GOT3 (cell line): ENCODE data around the gene SEPTIN3.

Experiments
- DNase-seq: peaks from one replicate; lab custom pipeline; 2025; ENCODE audit warnings: mixed read lengths; lab: John Stamatoyannopoulos, UW

Gene SEPTIN3

DNA sequence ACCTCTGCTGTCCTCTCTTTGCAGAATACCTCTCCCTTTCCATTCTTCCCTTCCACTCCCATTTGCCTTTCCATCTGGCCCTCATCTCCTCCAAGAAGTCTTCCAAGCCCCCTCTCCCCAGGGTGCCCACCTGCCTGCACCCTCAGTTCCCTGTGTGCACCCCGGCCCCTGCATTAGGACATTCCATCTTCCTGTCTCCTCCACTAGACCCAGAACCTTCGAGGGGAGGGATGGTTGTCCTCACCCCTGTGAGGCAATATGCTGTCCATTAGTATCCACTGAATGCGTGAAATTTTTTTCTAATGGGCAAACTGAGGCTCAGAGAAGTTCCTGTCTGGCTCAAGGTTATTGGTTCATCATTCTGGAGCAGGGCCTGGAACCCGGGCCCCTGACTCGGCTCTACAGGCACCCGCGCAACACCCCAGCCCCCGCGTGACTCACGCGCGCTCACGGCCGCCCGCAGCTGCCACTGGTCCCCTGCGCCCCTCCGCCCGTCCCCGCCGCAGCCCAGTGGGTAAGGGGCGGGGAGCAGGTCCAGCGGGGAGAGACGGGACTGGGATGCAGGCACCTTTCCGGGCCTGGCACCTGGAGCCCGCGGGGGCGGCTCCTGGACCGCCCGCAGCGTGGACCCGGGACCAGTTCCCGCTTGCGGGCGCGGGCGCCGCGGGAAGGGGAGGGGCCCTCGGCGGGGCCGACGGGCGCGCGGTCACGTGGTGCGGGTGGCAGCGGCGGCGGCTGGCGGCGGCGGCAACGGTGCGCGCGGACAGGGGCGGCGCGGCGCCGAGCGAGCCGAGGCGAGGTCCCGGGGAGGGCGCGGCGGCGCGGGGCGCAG lies 7.0 kb downstream of the SEPTIN3 start:
- no peak for DNase-seq

DNA sequence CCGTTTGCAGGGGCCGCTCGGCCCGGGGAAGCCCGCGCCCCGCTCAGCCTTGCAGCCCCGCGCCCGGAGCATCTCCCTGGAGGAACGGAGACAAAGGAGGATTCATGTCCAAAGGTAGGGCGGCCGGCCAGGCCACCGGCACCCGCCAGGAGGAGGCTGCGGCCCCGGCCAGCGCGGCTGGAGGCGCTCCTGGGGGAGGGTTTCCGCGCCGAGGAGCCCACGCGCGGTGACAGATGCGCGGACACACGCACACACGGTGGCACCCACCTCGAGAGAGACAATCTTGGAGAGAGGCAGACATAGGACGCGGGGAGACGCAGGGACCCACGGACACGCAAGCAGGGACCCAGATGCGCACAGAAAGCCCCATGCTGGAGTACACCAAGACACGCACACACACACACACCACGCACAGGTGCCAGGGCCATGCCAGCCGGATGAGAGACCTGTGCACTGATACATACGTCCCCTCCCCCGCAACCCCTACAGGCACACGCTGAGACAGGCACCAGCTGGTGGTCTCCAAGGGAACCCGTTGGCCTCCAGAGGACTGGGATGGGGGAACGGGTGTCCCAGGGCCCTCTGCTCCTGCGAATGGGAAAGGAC lies 7.8 kb downstream of the SEPTIN3 start:
- no peak for DNase-seq

DNA sequence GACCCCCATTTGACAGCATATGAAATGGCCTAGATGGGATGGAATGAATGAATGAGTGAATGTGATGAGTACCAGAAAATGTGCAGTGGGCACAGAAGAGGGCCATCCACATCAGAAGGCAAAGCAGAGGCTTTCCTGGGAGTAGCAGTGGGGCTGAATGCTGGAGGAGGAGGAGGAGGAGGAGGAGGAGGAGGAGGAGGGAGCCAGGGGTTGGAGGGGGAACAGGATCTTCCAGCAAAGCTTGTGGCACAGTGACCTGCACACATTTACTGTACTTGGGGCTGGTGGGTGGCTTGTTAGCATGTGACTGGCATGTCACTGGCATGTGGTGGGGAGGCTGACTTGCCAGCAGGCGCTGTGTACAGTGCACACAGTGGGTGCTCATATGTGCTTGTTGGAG lies 9.5 kb downstream of the SEPTIN3 start:
- DNase-seq = no peak

DNA sequence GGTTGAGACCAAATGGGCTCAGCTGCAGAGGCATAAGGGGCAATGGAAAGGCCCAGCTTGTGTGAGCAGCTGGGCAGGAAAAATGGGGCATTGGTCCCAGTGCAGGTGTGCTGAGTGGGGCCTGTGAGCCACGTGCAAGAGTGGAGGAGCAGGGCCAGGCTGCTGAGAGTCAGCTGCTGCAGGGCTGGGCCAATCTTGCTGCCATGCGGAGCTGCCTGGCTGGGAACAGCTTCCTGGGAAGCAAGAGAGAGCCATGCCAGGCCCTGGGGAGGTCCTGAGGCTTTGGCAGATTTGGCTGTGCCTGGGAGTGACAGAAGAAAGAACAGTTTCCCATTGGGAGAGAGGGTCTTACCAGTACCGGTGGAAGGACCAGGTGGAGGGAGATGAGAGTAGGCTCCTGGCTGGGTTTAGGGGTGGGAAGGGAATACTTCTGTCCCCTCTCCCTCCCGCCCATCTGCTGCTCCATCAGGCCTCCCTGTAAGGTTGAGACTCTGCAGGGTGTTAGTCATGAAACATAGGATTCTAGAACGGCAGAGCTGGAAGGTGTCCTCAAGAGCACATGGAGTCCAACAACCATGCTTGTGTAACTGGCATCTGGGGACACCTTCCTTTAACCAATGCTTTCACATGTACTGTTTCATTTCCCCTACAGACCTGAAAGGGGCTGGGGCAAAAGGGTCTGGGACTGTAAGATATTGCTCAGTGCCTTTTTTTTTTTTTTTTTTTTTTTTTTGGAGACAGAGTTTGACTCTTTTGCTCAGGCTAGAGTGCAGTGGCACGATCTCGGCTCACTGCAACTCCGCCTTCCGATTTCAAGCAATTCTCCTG lies 10.4 kb downstream of the SEPTIN3 start:
- no peak for DNase-seq

DNA sequence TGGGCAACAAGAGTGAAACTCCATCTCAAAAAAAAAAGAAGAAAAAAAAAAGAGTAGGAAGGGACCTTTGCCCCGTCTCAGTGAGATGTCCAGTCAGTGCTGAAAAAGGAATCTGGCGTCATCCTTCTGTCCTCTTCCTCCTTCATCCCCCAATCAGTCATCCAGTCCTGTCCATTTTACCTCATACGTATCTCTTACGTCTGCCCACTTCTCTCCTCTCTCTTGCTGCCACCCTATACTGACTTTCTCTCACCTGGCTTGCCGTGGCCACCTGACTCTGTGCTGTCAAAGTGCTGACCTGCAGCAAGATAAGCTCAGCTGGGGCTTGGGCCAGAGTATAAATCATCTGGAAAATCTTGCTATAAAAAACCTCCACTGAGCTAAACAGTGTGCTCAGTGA lies 13.6 kb downstream of the SEPTIN3 start:
- DNase-seq = no peak

DNA sequence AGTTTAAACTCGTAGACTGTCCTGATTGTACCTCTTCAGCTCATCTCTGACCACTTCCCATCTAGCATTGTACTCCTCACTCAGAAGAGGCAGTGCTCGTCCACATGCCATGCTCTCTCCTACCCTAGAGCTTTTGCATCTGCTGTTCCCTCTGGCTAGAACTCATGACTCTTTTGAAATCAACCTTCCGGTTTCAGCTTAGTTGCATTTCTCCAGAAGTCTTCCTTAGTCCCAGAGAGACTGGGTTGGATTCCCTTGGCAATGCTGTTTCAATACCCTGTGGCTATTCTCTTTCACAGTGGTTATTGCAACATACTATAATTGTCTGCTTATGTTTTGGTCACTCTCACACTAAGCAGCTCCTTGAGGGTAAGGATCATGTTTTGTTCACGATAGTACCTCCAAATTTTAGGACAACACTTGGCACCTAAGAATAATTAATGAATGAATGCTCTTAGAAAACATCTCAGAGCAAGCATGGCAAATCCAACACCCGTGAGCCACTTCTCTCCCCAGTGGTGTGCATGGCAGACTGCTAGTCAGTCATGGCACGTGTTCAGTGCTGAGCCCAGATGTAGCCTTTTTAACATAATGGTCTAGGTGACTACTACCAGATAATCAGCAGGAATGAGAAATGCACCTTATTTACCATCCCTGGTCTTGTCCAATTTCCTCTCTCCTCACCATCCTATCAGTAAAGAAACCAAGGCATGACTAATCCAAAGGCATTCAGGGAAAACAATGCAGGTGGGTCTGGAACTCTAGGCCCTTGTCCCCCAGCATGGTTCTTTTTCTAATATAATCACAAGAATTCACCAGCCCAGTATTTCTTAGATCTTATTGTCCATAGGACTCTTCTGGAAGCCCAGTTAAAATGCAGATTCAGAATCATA lies 14.5 kb downstream of the SEPTIN3 start:
- DNase-seq = no peak

DNA sequence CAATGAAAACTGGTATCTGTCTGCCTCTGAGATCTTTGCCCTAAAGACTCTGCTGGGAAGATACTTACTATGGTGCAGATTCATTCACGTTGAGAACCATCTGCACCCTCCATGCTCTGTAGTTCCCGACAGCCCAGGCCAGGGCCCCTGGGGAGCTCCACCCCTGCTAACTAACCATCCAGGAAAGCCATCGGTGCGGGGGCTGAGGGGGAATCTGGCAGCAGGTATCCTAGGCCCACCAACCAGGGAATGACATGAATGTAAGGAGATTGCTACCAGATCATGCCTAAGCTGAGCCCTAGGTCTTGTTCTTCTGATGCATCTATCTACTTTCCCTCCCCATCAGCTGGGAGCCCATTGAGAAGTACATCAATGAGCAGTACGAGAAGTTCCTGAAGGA lies 18.0 kb downstream of the SEPTIN3 start:
- DNase-seq = no peak

DNA sequence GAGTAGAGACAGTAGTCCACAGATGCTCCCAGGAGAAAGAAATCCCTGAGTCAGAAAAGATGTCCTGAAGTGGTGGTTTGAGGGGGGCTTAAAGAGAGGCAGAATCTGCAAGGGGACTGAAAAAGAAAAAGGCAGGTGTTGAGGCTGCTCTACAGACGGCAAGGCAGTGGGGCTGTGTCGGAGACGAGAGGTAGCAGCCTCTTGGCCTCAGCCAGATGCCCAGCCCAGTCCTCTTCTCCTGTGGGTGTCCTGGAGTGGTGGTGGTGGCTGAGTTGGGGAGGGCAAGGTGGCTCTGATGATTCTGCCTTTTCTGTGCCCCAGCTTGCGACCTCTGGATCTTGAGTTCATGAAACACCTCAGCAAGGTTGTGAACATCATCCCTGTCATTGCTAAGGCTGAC lies 20.0 kb downstream of the SEPTIN3 start:
- DNase-seq = no peak

DNA sequence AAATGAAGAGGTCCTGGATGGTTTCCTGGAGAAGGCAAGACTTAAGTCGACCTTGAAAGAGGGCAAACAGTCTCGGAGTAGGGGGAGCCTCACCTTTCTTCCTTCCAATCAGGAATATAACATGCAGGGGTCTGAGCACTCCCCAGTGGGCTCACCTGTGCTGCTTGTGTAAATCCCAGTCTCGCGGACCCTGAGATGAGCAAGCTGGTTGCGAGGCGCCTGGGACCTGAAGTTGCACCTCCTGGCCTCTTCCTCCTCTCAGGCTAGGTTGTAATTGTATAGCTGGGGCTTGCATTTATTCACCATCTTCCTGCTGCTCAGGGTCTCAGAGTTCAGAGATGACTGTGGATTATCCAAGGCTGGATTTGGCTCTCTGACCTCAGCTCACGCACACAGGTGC lies 21.9 kb downstream of the SEPTIN3 start:
- no peak for DNase-seq

DNA sequence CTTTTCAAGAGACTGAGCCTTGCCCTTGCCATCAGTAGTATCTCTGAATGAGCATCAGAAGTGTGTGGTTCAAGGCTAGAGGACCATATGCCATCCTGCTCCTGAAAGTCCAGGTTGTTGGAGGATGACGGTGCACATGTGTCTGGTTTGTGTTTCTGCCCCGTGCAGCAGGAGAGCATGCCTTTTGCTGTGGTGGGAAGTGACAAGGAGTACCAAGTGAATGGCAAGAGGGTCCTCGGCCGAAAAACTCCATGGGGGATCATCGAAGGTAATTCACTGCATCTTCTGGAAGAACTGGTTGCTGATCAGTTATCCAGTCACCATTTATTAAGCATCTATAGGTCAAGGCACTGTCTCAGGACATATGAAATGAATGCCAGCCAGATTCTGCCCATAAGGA lies 23.3 kb downstream of the SEPTIN3 start:
- no peak for DNase-seq

DNA sequence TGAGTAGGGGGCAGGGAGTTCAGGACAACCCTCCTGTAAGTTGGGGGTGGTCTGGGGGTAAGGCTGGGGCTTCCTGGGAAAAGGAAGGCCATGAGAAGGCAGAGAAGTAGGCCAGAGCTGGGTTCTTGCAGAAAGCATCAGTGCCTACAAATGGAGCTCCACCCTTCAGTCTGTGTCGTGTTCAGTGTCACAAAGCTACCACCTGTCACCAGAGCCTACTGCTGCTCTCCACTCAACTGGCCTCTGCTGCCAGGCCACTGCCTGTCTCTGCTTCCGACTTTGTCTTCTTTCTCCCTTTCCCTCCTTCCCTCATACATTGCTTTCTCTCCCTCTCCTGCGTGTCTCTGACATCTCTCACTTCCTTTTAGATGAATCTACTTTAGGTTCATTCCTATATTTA lies 26.0 kb downstream of the SEPTIN3 start:
- DNase-seq = no peak

DNA sequence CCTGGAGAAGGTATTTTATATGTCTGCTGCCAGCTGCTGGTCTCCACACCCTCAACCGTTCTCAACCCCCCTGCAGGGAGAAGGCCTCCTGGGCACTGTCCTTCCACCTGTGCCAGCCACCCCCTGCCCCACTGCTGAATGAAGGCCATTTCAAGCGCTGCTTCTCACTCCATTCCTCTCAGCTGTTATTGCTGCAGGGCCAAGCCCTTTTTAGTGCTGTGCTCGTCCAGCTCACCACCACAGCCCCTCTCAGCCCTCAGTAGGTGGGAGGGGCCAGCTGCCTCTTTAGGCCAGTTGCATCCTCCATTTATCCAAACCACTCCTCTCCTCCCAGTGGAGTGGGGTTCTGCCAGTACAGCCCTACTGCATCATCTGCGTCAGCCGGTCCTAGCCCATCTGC lies 27.6 kb downstream of the SEPTIN3 start:
- no peak for DNase-seq

DNA sequence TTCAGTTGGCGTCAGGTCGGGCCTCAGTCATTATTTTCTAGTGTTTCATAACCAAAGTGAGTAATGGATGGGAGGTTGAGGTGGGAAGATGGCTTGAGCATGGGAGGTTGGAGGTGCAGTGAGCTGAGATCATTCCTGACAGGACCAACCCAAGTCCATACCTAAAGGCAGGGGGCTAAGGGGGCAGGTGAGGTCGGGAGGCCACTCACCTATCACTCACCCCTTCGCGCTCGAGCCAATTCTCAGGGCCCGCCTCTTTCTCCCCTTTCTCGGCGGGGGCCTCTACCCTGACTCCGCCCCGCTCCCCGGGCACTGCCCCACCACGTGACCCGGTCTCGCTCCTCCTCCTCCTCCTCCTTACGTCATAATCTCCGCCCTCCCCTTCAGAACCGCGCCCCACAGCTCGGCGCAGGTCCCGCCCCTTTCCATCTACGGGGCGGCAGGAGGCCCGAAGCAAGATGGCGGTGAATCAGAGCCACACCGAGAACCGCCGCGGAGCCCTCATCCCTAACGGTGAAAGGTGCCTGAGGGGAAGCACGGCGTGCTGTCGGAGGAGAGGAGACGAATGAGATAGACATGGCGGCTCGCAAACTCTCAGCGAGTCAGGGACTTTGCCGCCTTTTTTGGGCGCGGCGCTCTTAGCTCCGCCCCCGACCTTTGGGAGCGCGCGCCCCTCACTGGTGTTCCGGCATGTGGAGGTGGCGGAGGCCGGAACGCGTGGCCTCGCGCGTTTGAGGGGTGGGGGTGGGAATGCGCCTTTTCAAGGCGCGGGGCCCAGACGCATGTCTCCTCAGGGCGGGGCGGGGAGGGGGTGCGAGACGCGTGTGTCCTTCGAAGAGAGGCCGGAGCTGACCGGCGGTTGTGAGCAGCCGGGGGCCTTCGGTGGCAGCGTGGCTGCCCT lies 29.4 kb downstream of the SEPTIN3 start, which contains the start of gene WBP2NL:
WBP2NL (plus strand) TSS at position 428 of the 901 bp plus-strand sequence; CDS start at position 459, 31 bp downstream.
- peak; percentile 49 for DNase-seq

DNA sequence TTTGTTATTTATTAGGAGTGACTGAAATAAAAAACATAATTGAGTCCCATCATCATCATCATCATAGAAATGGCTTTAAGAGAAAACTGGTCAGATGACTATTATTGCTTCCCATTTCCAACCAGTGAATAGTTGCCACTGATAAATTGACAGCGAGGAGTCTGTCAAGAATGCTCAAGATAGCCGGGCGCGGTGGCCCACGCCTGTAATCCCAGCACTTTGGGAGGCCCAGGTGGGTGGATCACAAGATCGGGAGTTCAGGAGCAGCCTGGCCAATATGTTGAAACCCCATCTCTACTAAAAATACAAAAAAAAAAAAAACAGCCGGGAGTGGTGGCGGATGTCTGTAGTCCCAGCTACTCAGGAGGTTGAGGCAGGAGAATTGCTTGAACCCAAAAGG lies 31.2 kb downstream of the SEPTIN3 start:
- DNase-seq = no peak

DNA sequence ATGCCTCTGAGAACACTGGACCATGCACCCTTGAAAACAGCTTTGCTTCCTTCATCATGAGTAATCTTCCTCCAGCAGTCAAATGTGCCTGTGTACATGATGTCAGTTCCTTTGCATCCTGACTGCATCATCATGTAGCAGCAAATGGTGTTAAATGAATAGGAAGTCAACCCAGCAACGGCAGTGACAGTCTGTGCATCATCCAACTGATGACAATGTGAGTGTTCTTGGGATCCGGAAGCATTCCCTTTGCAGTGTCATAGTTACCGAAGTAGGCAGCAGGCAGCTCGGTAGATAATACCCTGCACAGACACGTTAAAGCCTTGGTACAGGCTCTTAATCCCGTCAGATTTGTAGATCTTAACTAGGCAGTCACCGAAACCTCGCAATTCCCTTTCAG lies 31.9 kb downstream of the SEPTIN3 start:
- no peak for DNase-seq

DNA sequence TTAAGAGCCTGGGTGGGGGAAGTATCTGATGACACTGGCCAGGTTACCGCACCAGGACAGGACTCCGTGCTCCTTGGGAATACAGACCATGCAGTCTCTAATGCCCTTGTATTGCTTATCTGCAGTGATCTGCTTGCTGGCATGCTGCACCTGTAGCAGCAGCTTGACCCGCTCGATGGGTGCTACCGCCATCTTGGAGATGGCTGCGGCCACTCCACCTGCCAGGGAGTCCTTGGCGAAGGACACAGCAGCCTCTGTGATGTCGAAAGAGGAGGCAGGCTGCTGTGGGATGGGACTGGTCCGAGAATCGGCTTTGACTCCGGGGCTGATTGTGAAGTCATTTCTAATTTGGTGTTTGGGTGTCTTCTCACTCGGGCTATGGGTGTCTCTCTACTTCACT lies 32.5 kb downstream of the SEPTIN3 start:
- DNase-seq = no peak

DNA sequence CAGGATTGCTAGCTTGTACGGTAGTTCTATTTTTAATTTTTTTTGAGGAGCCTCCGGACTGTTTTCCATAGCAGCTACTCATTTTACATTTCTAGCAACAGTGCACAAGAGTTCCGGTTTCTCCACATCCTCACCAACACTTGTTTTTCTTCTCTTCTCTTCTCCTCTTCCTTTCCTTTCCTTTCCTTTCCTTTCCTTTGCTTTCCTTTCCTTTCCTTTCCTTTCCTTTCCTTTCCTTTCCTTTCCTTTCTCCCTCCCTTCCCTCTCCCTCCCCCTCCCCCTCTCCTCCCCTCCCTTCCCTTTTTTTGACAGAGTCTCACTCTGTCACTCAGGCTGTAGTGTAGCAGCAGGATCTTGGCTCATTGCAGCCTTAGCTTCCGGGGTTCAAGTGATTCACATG lies 38.7 kb downstream of the SEPTIN3 start:
- DNase-seq = no peak

DNA sequence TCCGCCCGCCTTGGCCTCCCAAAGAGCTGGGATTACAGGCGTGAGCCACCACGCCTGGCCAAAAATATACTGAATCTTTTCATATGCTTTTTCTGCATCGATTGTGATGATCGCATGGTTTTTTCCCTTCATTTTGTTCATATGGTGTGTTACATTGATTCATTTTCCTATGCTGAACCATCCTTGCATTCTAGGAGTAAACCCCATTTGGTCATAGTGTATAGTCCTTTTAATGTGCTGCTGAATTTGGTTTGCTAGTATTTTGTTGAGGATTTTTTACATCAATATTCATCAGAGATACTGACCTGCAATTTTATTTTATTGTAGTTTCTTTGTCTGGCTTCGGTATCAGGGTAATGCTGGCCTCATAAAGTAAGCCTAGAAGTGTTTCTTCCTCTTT lies 41.5 kb downstream of the SEPTIN3 start:
- no peak for DNase-seq

DNA sequence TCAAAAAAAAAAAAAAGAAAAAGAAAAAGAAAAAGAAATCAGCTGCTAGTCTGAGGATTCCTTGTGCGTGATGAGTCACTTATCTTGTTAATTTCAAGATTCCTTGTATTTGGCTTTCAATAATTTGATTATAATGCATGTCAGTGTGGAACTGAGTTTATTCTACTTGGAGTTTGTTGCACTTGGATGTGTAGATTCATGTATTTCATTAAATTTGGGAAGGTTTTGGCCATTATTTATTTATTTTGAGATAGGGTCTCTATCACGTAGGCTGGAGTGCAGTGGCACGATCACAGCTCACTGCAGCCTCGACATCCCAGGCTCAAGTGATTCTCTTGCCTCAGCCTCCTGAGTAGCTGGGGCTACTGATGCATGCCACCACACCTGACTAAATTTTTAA lies 44.1 kb downstream of the SEPTIN3 start:
- DNase-seq = no peak

DNA sequence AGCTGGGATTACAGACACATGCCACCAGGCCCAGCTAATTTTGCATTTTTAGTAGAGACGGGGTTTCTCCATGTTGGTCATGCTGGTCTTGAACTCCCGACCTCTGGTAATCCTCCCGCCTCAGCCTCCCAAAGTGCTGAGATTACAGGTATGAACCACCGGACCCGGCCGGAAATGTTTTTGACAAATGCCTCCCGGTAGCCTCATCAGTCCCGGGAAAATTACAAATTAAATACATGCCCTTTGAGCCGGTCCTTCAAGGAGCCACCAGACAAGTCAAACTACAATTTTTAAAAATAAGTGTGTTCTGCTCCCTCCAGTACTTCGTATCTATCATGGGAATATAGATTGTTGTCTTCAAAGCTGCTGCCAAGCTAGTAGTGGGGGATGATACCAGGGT lies 46.9 kb downstream of the SEPTIN3 start:
- no peak for DNase-seq

DNA sequence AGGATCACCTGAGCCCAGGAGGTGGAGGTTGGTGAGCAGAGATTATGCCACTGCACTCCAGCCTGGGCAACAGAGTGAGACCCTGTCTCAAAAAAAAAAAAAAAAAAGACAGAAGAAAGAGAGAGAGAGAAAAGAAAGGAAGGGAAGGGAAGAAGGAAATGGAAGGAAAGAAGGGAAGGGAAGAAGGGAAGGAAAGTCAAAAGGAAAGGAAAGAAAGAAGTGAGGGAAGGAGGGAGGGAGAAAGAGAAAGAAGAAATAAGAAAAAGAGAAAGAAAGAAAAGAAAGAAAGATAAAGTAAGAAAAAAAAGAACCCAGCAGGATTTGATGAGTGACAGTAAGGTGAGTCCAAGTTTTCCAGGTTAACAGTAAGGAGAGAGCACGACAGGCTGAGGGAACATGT lies 49.0 kb downstream of the SEPTIN3 start:
- no peak for DNase-seq
